HG03039 (cell line): Measurements from ENCODE around the gene FBXO27.
"Not testable (repeated sequence)": the region's sequence is repeated elsewhere in the genome, so short reads cannot be mapped to it uniquely, and the experiment has no call there.

ENCODE experiments used
- ATAC-seq: cut with Tn5 transposase; IDR thresholded peaks from one replicate; pipeline ENCODE4 v1.9.1; 2021; ENCODE audit warnings: mild to moderate bottlenecking, moderate library complexity; ENCODE audit not compliant: unreplicated experiment

Gene FBXO27

DNA sequence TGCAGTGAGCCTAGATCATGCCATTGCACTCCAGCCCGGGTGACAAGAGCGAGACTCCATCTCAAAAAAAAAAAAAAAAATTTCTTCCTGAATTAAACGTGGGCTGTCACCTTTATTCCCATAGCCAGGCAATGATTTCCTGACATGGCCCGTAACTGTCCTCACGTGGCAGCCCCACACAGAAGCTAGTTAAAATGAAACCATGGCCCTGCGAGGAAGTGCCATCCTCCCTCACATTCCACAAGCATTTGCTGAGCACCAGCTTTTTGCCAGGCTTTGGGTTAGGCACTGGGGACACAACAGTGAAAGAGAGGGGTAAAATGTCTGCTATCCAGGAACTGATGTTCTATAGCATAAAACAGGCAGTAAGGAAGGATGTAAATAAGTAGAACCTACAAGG, 13.2 kb upstream of the FBXO27 start:
- no peak for ATAC-seq

DNA sequence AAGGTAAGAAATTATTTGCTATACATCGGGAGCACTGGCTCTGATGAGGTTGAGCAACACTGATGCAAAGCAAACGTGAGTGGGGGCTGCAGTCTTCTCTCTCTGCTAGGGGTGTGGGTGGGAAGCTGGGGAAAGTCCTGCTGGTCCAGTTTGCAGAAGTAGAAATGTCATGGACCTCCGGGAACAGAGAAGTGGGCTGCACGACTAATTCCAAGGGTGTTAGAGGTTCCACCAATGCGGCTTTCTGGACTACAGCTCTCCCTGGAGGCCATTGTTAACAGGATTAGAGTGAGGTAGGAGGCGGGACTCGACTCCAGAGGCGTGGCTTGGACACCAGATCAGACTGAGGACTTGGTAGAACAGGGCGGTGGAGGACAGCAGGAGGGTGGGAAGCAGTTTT, 5.7 kb upstream of the FBXO27 start:
- ATAC-seq: no peak

DNA sequence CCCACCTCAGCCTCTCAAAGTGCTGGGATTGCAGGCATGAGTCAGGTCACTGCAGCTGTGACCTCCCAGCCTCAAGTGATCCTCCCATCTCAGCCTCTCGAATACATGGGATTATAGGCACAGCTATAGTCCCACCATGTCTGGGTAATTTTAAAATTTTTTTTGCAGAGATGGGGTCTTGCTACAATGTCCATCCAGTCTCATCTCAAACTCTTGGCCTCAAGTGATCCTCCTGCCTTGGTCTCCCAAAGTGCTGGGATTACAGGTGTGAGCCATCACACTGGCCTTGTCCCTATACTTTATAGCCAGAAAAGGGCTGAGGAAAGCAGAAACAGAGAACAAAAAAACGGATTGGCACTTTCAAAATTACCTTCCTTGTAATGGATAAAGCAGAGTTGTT, 4.8 kb upstream of the FBXO27 start:
- ATAC-seq: no peak

DNA sequence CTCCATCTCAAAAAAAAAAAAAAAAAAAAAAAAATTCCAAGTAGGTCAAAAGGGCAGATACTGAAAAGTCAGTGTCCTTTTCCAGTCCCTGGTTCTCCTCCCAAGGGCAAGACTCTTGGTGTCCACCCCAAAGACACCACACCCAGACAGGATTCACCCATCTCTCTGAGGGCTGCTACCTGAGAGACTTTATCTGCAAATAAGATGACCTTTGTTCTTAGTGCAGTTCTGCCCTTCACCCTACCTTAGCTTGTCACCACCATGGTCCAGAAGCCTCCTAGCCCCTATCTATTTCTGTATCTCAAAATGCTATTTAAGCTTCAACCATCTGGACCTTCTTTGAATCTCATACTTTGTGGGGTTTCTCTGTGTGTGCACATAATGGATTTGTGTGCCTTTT, 4.2 kb upstream of the FBXO27 start:
- ATAC-seq: no peak

DNA sequence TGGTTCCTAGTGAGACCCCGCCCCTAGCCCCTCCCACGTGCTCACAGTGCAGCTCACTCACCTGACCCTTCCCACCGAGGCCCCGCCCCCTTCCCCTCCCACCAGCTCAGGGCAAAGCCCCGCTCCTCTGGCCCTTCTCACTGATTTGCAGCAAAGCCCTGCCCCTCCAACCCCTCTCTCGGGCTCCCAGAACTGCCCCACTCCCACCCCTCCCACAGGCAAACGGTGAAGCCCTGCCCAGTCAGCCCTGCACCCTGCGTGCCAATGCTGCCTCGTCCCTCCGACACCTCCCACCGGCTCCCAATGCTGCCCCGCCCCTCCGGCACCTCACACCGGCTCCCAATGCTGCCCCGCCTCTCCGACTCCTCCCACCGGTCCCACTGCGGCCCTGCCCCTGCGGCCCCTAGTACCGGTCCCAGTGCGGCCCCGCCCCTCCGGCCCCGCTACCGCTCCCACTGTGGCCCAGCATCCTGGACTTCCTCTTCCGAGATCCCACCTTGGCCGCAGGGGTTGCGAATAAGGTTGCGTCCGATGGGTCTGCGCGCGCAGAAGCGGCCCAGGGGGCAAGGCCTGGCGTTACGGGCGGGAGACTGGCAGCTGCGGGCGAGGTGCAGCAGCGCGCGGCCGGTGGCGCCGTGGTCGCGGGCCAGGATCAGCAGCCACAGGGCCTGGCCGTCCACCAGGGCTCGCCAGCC, 834 bp downstream of the FBXO27 start:
- no peak for ATAC-seq

DNA sequence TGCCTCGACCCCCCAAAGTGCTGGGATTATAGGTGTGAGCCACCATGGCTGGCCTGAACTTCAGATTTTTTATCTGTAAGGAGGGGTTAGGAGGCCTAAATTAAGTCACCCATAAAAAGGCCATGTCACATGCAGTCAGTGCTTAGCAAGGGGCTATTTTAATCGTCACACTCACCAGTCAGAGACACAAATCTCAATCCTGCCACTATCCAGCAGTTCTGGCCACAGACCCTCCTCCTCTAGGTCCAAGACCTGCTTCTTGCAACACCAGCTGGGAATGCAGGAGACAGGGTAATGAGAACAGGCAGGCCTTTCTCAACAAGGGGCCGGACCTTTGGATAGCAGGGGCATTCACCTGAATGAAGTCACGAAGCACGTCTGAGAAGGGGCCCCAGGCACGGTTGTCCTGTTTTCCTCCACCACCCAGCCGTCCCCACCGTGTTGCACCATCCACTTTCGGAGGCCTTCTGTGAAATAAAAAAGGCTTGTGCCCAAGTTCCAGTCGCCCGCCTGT, 1.4 kb downstream of the FBXO27 start:
- no peak for ATAC-seq

DNA sequence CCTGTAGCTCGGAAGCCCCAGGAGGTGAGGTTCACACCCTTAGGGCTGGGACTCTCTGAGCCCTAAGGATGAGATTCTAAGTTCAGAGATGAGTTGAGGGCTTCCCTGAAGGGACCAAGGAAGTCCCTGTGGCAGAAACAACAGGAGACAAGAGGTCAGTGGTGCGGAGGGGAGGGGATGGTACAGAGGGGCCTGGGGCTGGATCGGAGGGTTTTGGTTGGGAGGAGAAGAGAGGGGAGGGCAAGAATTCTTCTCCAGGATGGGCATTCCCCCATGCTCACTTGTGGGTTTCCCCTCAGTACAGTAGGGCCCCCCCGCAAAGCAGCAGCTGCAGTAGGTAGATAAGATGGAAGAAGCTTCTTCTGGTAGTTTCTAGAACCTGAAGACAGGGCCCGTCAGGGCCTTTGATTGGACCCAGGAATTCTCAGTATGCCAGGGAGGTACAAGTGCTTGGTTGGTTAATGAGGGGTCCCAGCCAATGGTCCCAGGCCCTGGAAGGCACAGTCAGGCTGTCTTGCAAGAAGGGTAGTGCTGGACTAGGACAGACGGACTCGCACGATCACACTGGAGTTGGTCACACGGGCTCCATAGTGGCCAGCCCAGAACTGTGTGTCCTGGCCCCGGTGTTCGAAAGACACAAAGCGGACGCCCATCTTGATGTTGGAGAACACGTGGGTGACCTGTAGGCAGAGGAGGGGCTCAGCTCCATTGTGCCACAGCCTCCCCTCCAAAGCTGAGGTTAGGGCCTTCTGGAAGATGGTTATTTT, 7.3 kb downstream of the FBXO27 start:
- no peak for ATAC-seq

DNA sequence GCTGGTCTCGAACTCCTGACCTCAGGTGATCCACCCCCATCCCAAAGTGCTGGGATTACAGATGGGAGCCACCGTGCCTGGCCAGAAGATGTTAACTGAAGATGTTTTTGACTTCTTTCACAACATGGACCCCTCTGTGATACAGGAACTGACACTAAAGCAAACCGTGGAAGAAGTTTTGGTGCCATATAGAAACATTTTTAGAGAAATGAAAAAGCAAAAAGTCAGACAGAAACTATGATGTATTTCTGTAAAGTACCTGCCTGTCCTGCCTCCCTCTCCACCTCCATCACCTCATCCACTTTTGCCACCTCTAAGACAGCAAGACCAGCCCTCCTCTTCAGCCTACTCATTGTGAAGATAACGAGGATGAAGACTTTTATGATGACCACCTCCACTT, 11.3 kb downstream of the FBXO27 start:
- ATAC-seq: no peak

DNA sequence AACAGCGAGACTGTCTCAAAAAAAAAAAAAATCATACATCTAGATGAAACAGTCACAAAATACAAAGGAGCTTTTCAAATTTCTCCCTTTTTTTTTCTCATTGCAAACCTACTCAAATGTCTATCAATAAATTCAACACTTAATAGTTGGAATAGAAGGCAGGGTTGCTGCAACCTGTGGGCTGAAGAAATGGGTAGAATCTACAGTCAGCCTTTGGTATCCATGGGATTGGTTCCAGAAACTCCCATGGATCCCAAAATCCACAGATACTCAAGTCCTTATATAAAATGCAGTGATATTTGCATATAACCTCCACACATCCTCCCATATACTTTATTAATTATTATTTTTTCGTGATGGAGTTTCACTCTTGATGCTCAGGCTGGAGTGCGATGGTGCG, 14.7 kb downstream of the FBXO27 start:
- no peak for ATAC-seq

DNA sequence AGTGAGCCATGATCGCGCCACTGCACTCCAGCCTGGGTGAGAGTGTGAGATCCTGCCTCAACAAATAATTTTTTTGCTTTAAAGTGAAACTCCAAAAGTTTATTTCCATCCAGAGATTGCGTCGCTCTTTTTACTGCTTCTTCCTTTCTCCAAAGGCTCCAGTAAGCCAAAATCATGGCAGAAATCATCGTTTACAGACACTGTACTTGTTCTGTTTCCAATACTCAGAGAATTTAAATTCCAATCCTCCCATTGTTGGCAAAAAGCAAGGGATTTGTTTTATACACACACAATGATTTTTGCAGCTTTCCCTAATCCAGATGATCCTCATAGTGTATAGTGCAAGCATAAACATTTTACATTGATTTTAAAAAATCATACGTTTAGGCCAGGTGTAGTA, 15.3 kb downstream of the FBXO27 start:
- no peak for ATAC-seq

DNA sequence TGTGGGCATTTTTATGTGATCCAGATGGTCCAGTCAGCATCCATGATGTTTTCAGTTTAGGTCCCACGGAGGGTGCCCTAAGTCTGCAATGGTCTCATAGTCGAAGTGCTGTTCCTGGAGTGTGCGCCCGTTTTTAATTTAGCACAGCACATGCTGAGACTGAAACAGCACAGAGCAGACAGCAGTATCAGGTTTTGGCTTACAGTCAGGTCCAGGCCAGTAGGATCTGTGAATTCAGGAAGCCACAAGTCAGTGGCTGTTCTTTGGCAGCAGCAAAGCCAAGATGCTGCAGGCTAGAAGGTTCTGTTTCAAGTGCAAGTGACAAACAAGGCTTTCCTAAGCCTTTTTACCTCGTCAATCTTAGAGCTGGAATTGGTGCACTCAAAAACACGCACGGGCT, 18.3 kb downstream of the FBXO27 start:
- no peak for ATAC-seq

DNA sequence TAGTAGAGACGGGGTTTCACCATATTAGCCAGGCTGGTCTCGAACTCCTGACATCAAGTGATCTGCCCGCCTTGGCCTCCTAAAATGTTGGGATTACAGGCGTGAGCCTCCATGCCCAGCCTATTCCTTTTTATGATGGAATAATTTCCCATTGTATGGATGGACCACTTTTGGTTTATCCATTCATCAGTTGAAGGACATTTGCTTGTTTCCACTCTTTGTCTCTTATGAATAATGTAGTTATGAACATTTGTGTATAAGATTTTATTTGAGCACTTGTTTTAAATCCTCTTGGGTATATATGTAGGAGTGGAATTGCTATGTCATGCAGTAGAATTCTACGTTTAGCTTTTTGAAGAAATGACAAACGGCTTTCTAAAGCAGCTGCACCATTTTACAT, 23.3 kb downstream of the FBXO27 start:
- no peak for ATAC-seq

DNA sequence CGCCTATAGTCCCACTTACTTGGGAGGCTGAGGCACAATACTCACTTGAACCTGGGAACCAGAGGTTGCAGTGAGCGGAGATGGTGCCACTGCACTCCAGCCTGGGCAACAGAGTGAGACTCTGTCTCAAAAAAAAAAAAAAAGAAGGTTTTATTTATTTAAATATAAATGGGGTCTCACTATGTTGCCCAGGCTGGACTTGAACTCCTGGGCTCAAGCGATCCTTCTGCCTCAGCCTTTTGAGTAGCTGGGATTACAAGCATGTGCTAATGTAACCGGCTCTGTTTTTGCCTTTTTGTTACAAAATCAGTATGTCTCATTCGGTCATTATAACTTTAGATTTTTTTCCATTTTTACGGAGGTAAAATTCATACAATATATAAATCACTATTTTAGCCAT, 24.2 kb downstream of the FBXO27 start:
- ATAC-seq: no peak

DNA sequence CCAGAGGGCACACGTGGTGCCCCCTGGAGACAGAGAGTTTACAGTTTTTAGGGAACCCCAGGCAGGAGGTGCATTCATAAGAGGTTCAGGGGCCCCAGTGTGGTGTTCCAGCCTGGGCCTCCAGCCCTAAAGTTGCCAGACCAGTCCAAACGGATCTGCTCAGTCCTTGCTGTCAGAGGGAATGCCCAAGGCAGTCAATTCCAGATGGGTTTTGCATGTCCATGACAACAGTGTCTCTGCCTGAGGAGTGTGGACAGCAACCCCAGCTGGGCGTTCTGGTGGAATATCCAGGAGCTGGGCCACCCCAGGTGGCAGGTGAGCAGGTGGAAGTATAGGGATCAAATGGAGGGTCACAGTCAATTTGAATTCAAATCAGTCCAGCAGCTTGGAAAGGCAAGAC, 25.3 kb downstream of the FBXO27 start:
- no peak for ATAC-seq

DNA sequence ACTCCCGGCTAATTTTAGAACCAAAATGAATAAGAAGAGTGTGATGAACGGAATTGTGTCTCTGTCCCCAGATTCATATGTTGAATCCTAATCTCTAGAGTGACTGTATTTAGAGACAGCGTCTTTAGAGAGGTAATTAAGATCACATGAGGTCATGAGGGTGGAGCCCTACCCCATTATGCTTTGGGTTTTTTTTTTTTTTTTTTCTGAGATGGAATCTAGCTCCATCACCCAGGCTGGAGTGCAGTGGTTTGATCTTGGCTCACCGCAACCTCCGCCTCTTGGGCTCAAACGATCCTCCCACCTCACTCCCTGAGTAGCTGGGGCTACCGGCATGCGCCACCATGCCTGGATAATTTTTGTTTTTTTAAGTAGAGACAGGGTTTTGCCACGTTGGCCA, 27.9 kb downstream of the FBXO27 start:
- ATAC-seq: no peak

DNA sequence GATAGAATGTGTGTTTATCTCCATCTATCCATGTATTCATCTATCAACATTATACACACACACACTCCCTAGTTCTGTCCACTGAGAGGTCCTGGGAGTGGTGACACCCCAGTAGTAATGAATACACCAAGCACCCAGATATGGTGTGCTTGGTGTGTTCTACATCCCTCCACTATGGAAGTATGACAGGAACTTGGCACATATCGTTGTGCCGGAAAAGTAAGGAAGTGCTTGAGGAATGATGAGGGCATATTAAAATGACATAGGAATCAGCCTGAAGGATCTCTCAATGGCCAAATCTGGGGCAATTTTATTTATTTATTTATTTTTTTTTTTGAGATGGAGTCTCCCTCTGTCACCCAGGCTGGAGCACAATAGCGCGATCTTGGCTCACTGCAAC, 28.6 kb downstream of the FBXO27 start:
- no peak for ATAC-seq

DNA sequence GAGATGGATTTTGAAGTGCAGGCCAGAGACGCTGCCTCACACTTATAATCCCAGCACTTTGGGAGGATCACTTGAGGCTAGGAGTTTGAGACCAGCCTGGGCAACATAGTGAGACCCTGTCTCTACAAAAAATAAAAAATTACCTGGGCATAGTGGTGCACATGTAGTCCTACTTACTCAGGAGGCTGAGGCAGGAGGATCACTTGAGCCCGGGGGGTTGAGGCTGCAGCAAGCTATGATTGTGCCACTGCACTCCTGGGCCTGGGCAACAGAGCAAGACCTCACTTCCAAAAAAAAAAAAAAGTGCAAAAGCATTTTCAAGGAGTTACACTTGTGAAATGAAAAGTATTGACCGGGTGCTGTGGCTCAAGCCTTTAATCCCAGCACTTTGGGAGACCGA, 29.2 kb downstream of the FBXO27 start:
- ATAC-seq: no peak

DNA sequence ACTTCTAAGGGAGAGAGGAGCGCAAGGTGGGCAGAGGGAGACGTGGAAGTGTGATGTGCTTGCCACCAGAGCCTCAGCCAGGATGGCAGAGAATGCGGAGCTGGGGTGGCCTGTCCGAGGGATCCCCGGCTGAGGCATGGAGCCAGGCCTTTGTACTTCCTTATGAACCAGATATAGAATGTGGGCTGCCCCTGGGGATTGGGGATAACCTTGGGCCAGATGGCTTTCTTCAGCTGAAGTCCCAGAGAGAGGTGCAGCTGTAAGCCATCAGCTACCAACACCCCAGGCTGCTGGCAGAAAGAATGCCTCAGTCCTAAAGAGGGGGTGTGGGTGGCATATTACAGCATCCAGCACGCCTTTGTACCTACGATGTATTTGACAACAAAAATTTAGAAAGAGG, 31.3 kb downstream of the FBXO27 start:
- no peak for ATAC-seq

DNA sequence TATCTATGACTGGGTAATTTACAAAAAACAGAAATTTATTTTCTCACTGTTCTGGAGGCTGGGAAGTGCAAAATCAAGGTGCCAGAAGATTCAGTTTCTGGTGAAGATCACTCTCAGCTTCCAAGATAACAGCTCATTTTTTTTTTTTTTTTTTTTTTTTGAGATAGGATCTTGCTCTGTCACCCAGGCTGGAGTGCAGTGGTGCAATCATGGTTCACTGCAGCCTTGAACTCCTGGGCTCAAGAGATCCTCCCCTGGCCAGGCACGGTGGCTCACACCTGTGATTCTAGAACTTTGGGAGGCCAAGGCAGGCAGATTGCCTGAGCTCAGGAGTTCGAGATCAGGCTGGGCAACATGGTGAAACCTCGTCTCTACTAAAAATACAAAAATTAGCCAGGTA, 34.8 kb downstream of the FBXO27 start:
- not testable (repeated sequence) for ATAC-seq

DNA sequence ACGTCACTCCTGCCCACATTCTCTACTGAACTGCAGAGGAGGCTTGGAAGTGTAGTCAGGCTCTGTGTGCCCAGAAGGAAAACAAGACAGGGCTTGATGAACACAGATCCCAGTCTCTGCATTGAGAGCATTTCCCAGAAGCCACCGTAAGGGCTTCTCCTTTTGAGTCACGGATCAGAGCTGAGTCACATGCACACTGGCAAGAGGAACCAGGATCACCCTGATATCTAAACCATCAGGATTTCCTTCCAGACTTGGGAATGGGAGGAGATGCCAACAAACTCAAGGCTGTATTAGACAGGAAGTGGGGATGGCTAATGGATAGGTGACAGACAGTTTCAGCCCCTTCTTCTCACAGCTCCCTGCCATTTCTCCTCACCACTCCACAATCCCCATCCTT, 39.1 kb downstream of the FBXO27 start:
- ATAC-seq: no peak

DNA sequence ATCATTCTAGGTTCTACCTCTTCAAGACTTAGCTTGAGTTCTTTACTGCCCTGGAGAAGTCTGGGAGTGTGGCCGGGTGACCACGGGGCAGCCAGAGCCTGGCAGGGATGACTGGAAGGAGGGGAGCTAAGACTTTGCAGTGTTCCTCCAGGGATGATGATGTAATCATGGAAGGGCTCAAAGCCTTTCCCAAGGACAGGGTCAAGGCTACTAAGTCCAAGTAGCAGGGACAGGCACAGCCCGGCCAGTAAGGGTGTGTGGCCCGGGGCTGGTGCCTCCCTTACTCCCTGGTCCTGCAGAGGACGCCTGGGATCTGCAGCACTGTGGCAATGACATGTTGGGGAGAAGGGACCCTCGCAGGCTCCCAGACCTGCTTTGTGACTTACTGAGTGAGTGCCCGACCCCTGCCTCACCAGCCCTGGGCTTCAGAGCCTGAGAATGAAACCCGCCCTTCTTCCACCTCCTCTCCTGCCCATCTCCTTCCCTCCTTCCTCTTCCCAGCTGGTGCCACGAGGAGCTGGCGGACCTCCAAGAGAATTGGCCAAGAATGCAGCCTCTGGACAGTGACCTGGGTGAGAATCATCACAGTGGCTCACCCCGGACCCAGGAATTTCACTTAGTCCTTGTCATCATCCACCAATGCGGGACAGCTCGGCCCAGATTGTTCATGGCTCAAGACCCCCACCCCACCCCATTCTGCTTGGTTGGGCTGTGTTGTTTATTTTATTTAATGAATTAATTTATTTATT, 41.2 kb downstream of the FBXO27 start:
- no peak for ATAC-seq

DNA sequence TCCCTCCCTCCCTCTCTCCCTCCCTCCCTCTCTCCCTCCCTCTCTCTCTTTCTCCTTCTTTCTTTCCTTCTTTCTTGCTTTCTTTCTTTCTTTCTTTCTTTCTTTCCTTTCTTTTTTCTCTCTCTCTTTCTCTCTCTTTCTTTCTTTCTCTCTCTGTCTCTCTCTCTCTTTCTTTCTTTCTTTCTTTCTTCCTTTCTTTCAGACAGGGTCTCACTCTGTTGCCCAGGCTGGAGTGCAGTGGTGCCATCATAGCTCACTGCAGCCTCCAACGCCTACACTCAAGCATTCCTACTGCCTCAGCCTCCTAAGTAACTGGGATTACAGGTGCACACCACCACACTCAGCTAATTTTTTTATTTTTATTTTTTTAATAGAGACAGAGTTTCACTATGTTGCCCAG, 42.7 kb downstream of the FBXO27 start:
- not testable (repeated sequence) for ATAC-seq
